SK-N-SH (cell line): ENCODE data around the gene PLEKHH1. TPM values are rescaled to one million over a fixed set of nuclear protein-coding genes. Genes with fewer than 3 reads are reported as not detected.

Source experiments
- CTCF ChIA-PET: fragments of 300-600, 350-600 bp; formaldehyde crosslinking; extraction: SDS; loops from one replicate; lab custom pipeline; 2021; lab: Yijun Ruan, JAX
- POLR2A ChIA-PET: fragments of 350-600 bp; sonication (Branson Sonifier 250); formaldehyde crosslinking; extraction: SDS; loops from one replicate; lab custom pipeline; 2020; ENCODE audit warnings: antibody characterized with exemption, inconsistent platforms; lab: Yijun Ruan, JAX
- DNase-seq: peaks from one replicate; pipeline ENCODE4 v3.0.0; 2012
- H2AFZ ChIP-seq: fragments of 200-600 bp; sonication (generic); 2 replicates; pipeline ENCODE4 v1.8.1; 2016; ENCODE audit warnings: antibody characterized with exemption, mild to moderate bottlenecking, low read depth
- H3F3A ChIP-seq: fragments of 200-600 bp; sonication (generic); replicated peaks from 2 replicates; pipeline ENCODE3; 2016; ENCODE audit warnings: antibody characterized with exemption, mild to moderate bottlenecking; ENCODE audit not compliant: insufficient read depth
- H3K27ac ChIP-seq, 2 experiments: fragments of 200-500 bp in 1 of 2; fragments of 200-600 bp in 1 of 2; sonication (Bioruptor generic) in 1 of 2; sonication (generic), shearing (Covaris generic) in 1 of 2; 2 replicates each; pipeline versions ENCODE4 v1.5.1 to v1.6.1; 2014 to 2016; ENCODE audit warnings: low read depth in 2 of 2, inconsistent platforms in 1 of 2, low read length in 1 of 2, mild to moderate bottlenecking in 1 of 2, mixed read lengths in 1 of 2
- H3K27me3 ChIP-seq: fragments of 200-600 bp; sonication (generic), shearing (Covaris generic); 2 replicates; pipeline ENCODE4 v1.6.1; 2016; ENCODE audit warnings: mixed run types; ENCODE audit not compliant: insufficient read depth
- H3K36me3 ChIP-seq, 2 experiments: fragments of 200-500 bp in 1 of 2; fragments of 200-600 bp in 1 of 2; sonication (Bioruptor generic) in 1 of 2; sonication (generic) in 1 of 2; replicated peaks in 1 of 2; 2 replicates each; pipeline versions ENCODE3 to v1.5.1; 2014 to 2016; ENCODE audit warnings: low read length in 1 of 2, mild to moderate bottlenecking in 1 of 2; ENCODE audit not compliant: insufficient read depth in 2 of 2, control insufficient read depth in 1 of 2
- H3K4me1 ChIP-seq, 2 experiments: fragments of 200-500 bp in 1 of 2; fragments of 200-600 bp in 1 of 2; sonication (Bioruptor generic) in 1 of 2; sonication (generic), shearing (Covaris generic) in 1 of 2; 2 replicates each; pipeline versions ENCODE4 v1.5.1 to v1.6.1; 2014 to 2016; ENCODE audit warnings: low read depth in 1 of 2, low read length in 1 of 2, mixed run types in 1 of 2; ENCODE audit not compliant: insufficient read depth in 2 of 2, control insufficient read depth in 1 of 2
- H3K4me2 ChIP-seq: fragments of 200-600 bp; sonication (generic), shearing (Covaris generic); 2 replicates; pipeline ENCODE4 v1.6.1; 2017; ENCODE audit warnings: mixed run types
- H3K4me3 ChIP-seq, 2 experiments: fragments of 200-500 bp in 1 of 2; fragments of 200-600 bp in 1 of 2; sonication (Bioruptor generic) in 1 of 2; sonication (generic), shearing (Covaris generic) in 1 of 2; 2 replicates each; pipeline versions ENCODE4 v1.5.1 to v1.8.1; 2014 to 2016; ENCODE audit warnings: low read depth in 2 of 2, inconsistent platforms in 1 of 2, low read length in 1 of 2, mild to moderate bottlenecking in 1 of 2, mixed read lengths in 1 of 2, moderate library complexity in 1 of 2
- H3K79me2 ChIP-seq: fragments of 200-600 bp; sonication (generic); 2 replicates; pipeline ENCODE4 v1.8.1; 2017; ENCODE audit warnings: mild to moderate bottlenecking; ENCODE audit not compliant: insufficient read depth
- H3K9ac ChIP-seq: fragments of 200-600 bp; sonication (generic); 2 replicates; pipeline ENCODE4 v1.6.1; 2017; ENCODE audit warnings: mixed run types
- H3K9me2 ChIP-seq: fragments of 200-600 bp; sonication (generic); 2 replicates; pipeline ENCODE4 v1.6.1; 2017; ENCODE audit warnings: mixed run types
- H3K9me3 ChIP-seq: fragments of 200-600 bp; sonication (generic); 2 replicates; pipeline ENCODE4 v1.6.1; 2017; ENCODE audit warnings: mixed run types, mild to moderate bottlenecking, moderate library complexity
- H4K20me1 ChIP-seq: fragments of 200-600 bp; sonication (generic); 2 replicates; pipeline ENCODE4 v1.6.1; 2017; ENCODE audit warnings: mild to moderate bottlenecking, mixed run types; ENCODE audit not compliant: insufficient read depth
- CHD2 ChIP-seq: fragments of 150-350 bp; IDR thresholded peaks from 2 replicates; pipeline ENCODE4 v1.6.1; 2018; ENCODE audit warnings: low read length; ENCODE audit not compliant: partially characterized antibody
- EZH2phosphoT487 ChIP-seq: fragments of 200-600 bp; sonication (generic); IDR thresholded peaks from 2 replicates; pipeline ENCODE4 v1.6.1; 2017; ENCODE audit warnings: low read depth, mixed run types, mild to moderate bottlenecking, antibody characterized with exemption, moderate library complexity, borderline replicate concordance
- GATA2 ChIP-seq: sonication (generic); formaldehyde crosslinking; IDR thresholded peaks from 2 replicates; pipeline ENCODE4 v1.5.0; 2020; ENCODE audit warnings: mild to moderate bottlenecking, missing genetic modification reagents
- MAX ChIP-seq: IDR thresholded peaks from 2 replicates; pipeline ENCODE4 v1.4.0; 2012; ENCODE audit warnings: low read depth
- NRF1 ChIP-seq: IDR thresholded peaks from 2 replicates; pipeline ENCODE4 v1.6.1; 2012; ENCODE audit warnings: low read depth, mild to moderate bottlenecking, low read length
- PBX3 ChIP-seq: IDR thresholded peaks from 2 replicates; pipeline ENCODE4; 2012
- POLR2AphosphoS5 ChIP-seq: IDR thresholded peaks from 2 replicates; pipeline ENCODE4 v1.6.1; 2012; ENCODE audit warnings: low read depth, low read length
- RFX5 ChIP-seq: IDR thresholded peaks from 2 replicates; pipeline ENCODE4 v1.6.1; 2012; ENCODE audit warnings: mild to moderate bottlenecking, improper control_type of control experiment, low read length
- RXRA ChIP-seq: IDR thresholded peaks from 2 replicates; pipeline ENCODE4 v1.4.0; 2012; ENCODE audit warnings: low read depth, mild to moderate bottlenecking, borderline replicate concordance
- TCF12 ChIP-seq: IDR thresholded peaks from 2 replicates; pipeline ENCODE4 v1.4.0; 2012
- WGBS: methylation state at CpG from one replicate; pipeline ENCODE4 v1.1.6; 2017; ENCODE audit warnings: low lambda C conversion rate; 5-methylcytosine and 5-hydroxymethylcytosine counted together
- polyA plus RNA-seq, 3 experiments: library from polyadenylated mRNA; depleted of rRNA; stranded (reverse); fragments of >200 nt; gene quantifications; 2 replicates each; pipeline ENCODE4 v1.2.3, GENCODE V29; 2012
- TF ChIP-seq, protein P1 (sequence below): IDR thresholded peaks from 2 replicates; pipeline ENCODE4 v1.4.0; 2012; ENCODE audit warnings: low read depth, borderline replicate concordance
- TF ChIP-seq, protein P2 (sequence below): fragments of 200-600 bp; sonication (generic); IDR thresholded peaks from 2 replicates; pipeline ENCODE4 v1.6.1; 2017; ENCODE audit warnings: antibody characterized with exemption, mild to moderate bottlenecking, moderate library complexity
- TF ChIP-seq, protein P3 (sequence below): IDR thresholded peaks from 2 replicates; pipeline ENCODE4 v1.4.0; 2012; ENCODE audit warnings: low read depth, borderline replicate concordance
- TF ChIP-seq, protein P4 (sequence below): fragments of 150-350 bp; IDR thresholded peaks from 2 replicates; pipeline ENCODE4 v1.6.1; 2017; ENCODE audit warnings: antibody characterized with exemption, low read length, low read depth, borderline replicate concordance

PLEKHH1 gene
- polyA plus RNA-seq, 1 of the 3 experiments (the other 2 are of a cell fraction), result 1.6 TPM

GRCh38 chr14:67582061-67582460 is 49.0 kb downstream of the PLEKHH1 start:
- H3K9me2 ChIP-seq, result no peaks in the 10 kb centered on the region
- no peaks in the 10 kb centered on the region for H3F3A ChIP-seq
- TF ChIP-seq, protein P1, sequence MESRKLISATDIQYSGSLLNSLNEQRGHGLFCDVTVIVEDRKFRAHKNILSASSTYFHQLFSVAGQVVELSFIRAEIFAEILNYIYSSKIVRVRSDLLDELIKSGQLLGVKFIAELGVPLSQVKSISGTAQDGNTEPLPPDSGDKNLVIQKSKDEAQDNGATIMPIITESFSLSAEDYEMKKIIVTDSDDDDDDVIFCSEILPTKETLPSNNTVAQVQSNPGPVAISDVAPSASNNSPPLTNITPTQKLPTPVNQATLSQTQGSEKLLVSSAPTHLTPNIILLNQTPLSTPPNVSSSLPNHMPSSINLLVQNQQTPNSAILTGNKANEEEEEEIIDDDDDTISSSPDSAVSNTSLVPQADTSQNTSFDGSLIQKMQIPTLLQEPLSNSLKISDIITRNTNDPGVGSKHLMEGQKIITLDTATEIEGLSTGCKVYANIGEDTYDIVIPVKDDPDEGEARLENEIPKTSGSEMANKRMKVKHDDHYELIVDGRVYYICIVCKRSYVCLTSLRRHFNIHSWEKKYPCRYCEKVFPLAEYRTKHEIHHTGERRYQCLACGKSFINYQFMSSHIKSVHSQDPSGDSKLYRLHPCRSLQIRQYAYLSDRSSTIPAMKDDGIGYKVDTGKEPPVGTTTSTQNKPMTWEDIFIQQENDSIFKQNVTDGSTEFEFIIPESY, result no peak
- TF ChIP-seq CHD2 (no peak), POLR2AphosphoS5 (no peak), RXRA (no peak), EZH2phosphoT487 (no peak), NRF1 (no peak), PBX3 (no peak), GATA2 (CRISPR knock-in tag) (no peak), MAX (no peak), RFX5 (no peak), TCF12 (no peak)
- TF ChIP-seq, protein P2, sequence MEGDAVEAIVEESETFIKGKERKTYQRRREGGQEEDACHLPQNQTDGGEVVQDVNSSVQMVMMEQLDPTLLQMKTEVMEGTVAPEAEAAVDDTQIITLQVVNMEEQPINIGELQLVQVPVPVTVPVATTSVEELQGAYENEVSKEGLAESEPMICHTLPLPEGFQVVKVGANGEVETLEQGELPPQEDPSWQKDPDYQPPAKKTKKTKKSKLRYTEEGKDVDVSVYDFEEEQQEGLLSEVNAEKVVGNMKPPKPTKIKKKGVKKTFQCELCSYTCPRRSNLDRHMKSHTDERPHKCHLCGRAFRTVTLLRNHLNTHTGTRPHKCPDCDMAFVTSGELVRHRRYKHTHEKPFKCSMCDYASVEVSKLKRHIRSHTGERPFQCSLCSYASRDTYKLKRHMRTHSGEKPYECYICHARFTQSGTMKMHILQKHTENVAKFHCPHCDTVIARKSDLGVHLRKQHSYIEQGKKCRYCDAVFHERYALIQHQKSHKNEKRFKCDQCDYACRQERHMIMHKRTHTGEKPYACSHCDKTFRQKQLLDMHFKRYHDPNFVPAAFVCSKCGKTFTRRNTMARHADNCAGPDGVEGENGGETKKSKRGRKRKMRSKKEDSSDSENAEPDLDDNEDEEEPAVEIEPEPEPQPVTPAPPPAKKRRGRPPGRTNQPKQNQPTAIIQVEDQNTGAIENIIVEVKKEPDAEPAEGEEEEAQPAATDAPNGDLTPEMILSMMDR, result no peak
- TF ChIP-seq, protein P3, sequence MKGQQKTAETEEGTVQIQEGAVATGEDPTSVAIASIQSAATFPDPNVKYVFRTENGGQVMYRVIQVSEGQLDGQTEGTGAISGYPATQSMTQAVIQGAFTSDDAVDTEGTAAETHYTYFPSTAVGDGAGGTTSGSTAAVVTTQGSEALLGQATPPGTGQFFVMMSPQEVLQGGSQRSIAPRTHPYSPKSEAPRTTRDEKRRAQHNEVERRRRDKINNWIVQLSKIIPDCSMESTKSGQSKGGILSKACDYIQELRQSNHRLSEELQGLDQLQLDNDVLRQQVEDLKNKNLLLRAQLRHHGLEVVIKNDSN, result no peak
- TF ChIP-seq, protein P4, sequence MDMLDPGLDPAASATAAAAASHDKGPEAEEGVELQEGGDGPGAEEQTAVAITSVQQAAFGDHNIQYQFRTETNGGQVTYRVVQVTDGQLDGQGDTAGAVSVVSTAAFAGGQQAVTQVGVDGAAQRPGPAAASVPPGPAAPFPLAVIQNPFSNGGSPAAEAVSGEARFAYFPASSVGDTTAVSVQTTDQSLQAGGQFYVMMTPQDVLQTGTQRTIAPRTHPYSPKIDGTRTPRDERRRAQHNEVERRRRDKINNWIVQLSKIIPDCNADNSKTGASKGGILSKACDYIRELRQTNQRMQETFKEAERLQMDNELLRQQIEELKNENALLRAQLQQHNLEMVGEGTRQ, result no peak
- 81% methylated on average over 7 of the region's 7 CpGs for WGBS
- H3K36me3 ChIP-seq, result no peaks in the 10 kb centered on the region
- DNase-seq, result no peak
- POLR2A ChIA-PET, result no interaction called here
- CTCF ChIA-PET, result interaction anchor here (0.9 to 24.4 kb wide), 11 partner anchors 9 to 166 kb away, joined by 3 to 237 read pairs (median 12); partner anchors contain the start of genes PIGH and RDH12
- H3K4me1 ChIP-seq, result no peaks in the 10 kb centered on the region
- H3K4me2 ChIP-seq, result no peak overlapping the region
- no peaks in the 10 kb centered on the region for H3K27me3 ChIP-seq
- H3K27ac ChIP-seq, result no peak overlapping the region
- no peaks in the 10 kb centered on the region for H3K79me2 ChIP-seq
- H3K9ac ChIP-seq, result no peak overlapping the region
- no peaks in the 10 kb centered on the region for H3K9me3 ChIP-seq
- no peaks in the 10 kb centered on the region for H4K20me1 ChIP-seq
- H3K4me3 ChIP-seq, result no peak overlapping the region
- no peak overlapping the region for H2AFZ ChIP-seq
